GM23338 (cell line): ENCODE measurements around the gene EHD4. TPM values are rescaled to one million over a fixed set of nuclear protein-coding genes. Genes with fewer than 3 reads are reported as not detected.

Source experiments
- ATAC-seq: fragments of 200-7000 bp; cut with Tn5 transposase; 3 replicates; pipeline ENCODE4 v1.9.1; 2020
- DNase-seq: peaks from one replicate; pipeline ENCODE4 v3.0.0-alpha.2; 2015; ENCODE audit warnings: low spot score
- H2AFZ ChIP-seq: fragments of 200-600 bp; sonication (generic); 2 replicates; pipeline ENCODE4 v1.8.0; 2016; ENCODE audit warnings: antibody characterized with exemption, mild to moderate bottlenecking, moderate library complexity
- H3F3A ChIP-seq: fragments of 200-600 bp; sonication (generic); replicated peaks from 2 replicates; pipeline ENCODE4 v1.8.0; 2017; ENCODE audit warnings: antibody characterized with exemption, mixed run types, low read depth
- H3K27ac ChIP-seq: fragments of 200-600 bp; sonication (generic); 2 replicates; pipeline ENCODE4 v1.6.1; 2016; ENCODE audit warnings: low read depth
- H3K27me3 ChIP-seq: fragments of 200-600 bp; sonication (generic); 2 replicates; pipeline ENCODE4 v1.8.0; 2016; ENCODE audit warnings: mild to moderate bottlenecking, mixed run types, moderate library complexity; ENCODE audit not compliant: insufficient read depth
- H3K36me3 ChIP-seq: fragments of 200-600 bp; sonication (generic); 2 replicates; pipeline ENCODE4 v1.8.0; 2016; ENCODE audit warnings: mild to moderate bottlenecking; ENCODE audit not compliant: insufficient read depth
- H3K4me1 ChIP-seq: fragments of 200-600 bp; sonication (generic); 2 replicates; pipeline ENCODE4 v1.8.0; 2016; ENCODE audit warnings: mild to moderate bottlenecking, moderate library complexity; ENCODE audit not compliant: insufficient read depth
- H3K4me2 ChIP-seq: fragments of 200-600 bp; sonication (generic); 2 replicates; pipeline ENCODE4 v1.7.1; 2017; ENCODE audit warnings: mixed run types
- H3K4me3 ChIP-seq: fragments of 200-600 bp; sonication (generic); 2 replicates; pipeline ENCODE4 v1.6.1; 2016; ENCODE audit warnings: mixed run types
- H3K79me2 ChIP-seq: fragments of 200-600 bp; sonication (generic); replicated peaks from 2 replicates; pipeline ENCODE4 v1.8.0; 2017; ENCODE audit warnings: mild to moderate bottlenecking; ENCODE audit not compliant: insufficient read depth
- H3K9me2 ChIP-seq: fragments of 200-600 bp; sonication (generic); 2 replicates; pipeline ENCODE4 v1.8.0; 2017; ENCODE audit not compliant: insufficient read depth
- H4K20me1 ChIP-seq: fragments of 200-600 bp; sonication (generic); replicated peaks from 2 replicates; pipeline ENCODE4 v1.8.0; 2017; ENCODE audit warnings: mild to moderate bottlenecking; ENCODE audit not compliant: insufficient read depth
- H3K27ac Mint-ChIP-seq: 2 replicates; pipeline ENCODE4 v1.8.0; 2020; ENCODE audit warnings: inconsistent platforms, mild to moderate bottlenecking, moderate library complexity, mixed read lengths
- H3K27me3 Mint-ChIP-seq: 3 replicates; pipeline ENCODE4 v1.8.0; 2022; ENCODE audit warnings: low read depth, mild to moderate bottlenecking, moderate library complexity, mixed read lengths, inconsistent platforms; ENCODE audit not compliant: insufficient read depth, poor library complexity
- H3K36me3 Mint-ChIP-seq: 3 replicates; pipeline ENCODE4 v1.8.0; 2021; ENCODE audit warnings: low read depth, mild to moderate bottlenecking, inconsistent platforms, moderate library complexity, mixed read lengths
- H3K4me1 Mint-ChIP-seq: 3 replicates; pipeline ENCODE4 v1.8.0; 2020; ENCODE audit warnings: mild to moderate bottlenecking, inconsistent platforms, mixed read lengths
- H3K4me3 Mint-ChIP-seq: 3 replicates; pipeline ENCODE4 v1.8.0; 2021; ENCODE audit warnings: moderate library complexity, mild to moderate bottlenecking, inconsistent platforms, mixed read lengths
- H3K9me3 Mint-ChIP-seq: 3 replicates; pipeline ENCODE4 v1.8.0; 2020; ENCODE audit warnings: moderate library complexity, mild to moderate bottlenecking, inconsistent platforms, mixed read lengths
- CREB1 ChIP-seq: fragments of 250-450 bp; sonication (Bioruptor Pico); IDR thresholded peaks from 2 replicates; pipeline ENCODE4 v1.5.0; 2020; ENCODE audit warnings: low read depth, mild to moderate bottlenecking, moderate library complexity
- EZH2 ChIP-seq: fragments of 200-600 bp; sonication (generic); IDR thresholded peaks from one replicate; pipeline ENCODE4 v1.8.0; 2017; ENCODE audit warnings: antibody characterized with exemption, mild to moderate bottlenecking, low read depth; ENCODE audit not compliant: unreplicated experiment
- JUNB ChIP-seq: IDR thresholded peaks from one replicate; pipeline ENCODE4 v1.6.1; 2016; ENCODE audit warnings: antibody characterized with exemption; ENCODE audit not compliant: unreplicated experiment
- STAT1 ChIP-seq: IDR thresholded peaks from one replicate; pipeline ENCODE4 v1.6.1; 2016; ENCODE audit warnings: antibody characterized with exemption; ENCODE audit not compliant: unreplicated experiment
- ZNF114 ChIP-seq: fragments of 250-450 bp; sonication (Bioruptor Pico); IDR thresholded peaks from 2 replicates; pipeline ENCODE4 v1.5.0; 2020; ENCODE audit warnings: mild to moderate bottlenecking, moderate library complexity
- ZNF462 ChIP-seq: fragments of 250-450 bp; sonication (Bioruptor Pico); IDR thresholded peaks from 2 replicates; pipeline ENCODE4 v1.5.0; 2020; ENCODE audit warnings: mild to moderate bottlenecking, moderate library complexity
- polyA plus RNA-seq: library from polyadenylated mRNA; unstranded; fragments of >200 nt; fragmentation: Nextera tagmentation; extraction: Ambion mirVana; gene quantifications from 2 replicates; pipeline ENCODE4 v1.2.1, GENCODE V29; 2016
- total RNA-seq: library from RNA; depleted of rRNA; stranded (reverse); fragments of >200 nt; shearing (Covaris generic); gene quantifications from 2 replicates; pipeline ENCODE4 v1.2.3, GENCODE V29; 2014

Gene EHD4
- total and polyA plus RNA-seq, 2 experiments from 2014 or later = 13.0 to 31.0 TPM

DNA sequence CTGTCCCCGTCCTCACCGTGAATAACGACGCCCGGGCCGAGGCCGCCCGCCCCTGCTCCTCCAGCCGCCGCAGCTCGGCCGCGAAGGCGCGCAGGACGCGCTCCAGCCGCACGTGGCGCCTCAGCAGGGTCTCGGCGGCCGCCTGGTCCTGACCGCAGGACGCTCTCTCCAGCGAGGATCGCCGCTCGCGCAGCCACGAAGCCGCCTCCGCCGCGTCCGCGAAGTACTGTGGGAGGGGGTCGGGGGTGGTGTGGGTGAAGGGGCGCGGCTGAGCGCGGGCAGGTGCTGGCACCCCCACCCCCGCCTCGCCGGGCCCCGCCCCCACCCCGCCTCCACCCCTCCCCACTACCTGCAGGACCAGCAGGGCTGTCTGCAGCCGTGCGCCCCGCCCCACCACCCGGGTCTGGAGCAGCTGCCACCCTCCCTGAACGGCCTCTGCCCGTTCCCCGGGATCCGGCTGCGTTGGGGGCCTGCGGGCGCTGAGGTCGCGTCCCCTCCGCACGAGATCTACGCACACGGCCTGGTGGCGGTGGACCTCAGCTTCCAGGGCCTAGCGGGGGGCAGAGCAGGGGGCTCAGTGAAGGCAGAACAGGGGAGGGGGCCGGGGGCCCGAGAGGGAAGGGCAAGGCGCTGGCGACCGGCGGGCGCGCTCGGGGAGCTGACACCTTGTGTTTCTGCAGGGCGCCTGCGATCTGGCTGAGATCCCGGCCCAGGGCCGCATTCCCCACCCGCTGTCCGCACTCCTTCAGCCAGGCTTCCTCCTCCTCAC is 90.3 kb downstream of the EHD4 start:
- 0 out of 2 replicates have a peak, but pooled peaks cover 4% of the 10 kb centered on the region for H3F3A ChIP-seq
- no peaks in the 10 kb centered on the region for H3K4me1 ChIP-seq
- H3K27ac ChIP-seq = no peak overlapping the region
- H3K27me3 Mint-ChIP-seq = peaks cover 38% of the 10 kb centered on the region
- peak; percentile 74 for ATAC-seq
- H3K4me3 ChIP-seq = peak overlapping the region; percentile 68
- no peaks in the 10 kb centered on the region; the same call in 2 of the 3 replicates for H3K36me3 Mint-ChIP-seq
- H3K27ac Mint-ChIP-seq = no peak overlapping the region
- H3K79me2 ChIP-seq = no peaks in the 10 kb centered on the region
- peak overlapping the region; percentile 98 for H2AFZ ChIP-seq
- peaks cover 31% of the 10 kb centered on the region for H3K27me3 ChIP-seq
- peaks cover 10% of the 10 kb centered on the region for H3K4me1 Mint-ChIP-seq
- no peaks in the 10 kb centered on the region for H3K36me3 ChIP-seq
- TF ChIP-seq EZH2 (peak; percentile 37), ZNF114 (CRISPR knock-in tag) (no peak)
- peak; percentile 69 for DNase-seq
- H3K4me3 Mint-ChIP-seq = peak overlapping the region; percentile 61
- no peaks in the 10 kb centered on the region for H3K9me2 ChIP-seq
- H4K20me1 ChIP-seq = no peaks in the 10 kb centered on the region
- H3K9me3 Mint-ChIP-seq = no peaks in the 10 kb centered on the region; the same call in 2 of the 3 replicates
- peak overlapping the region; percentile 87 for H3K4me2 ChIP-seq

GRCh38 chr15:41881550-41881919 is 90.8 kb downstream of the EHD4 start:
- H3K27ac ChIP-seq = no peak overlapping the region
- 0 out of 2 replicates have a peak, but pooled peaks cover 4% of the 10 kb centered on the region for H3F3A ChIP-seq
- H2AFZ ChIP-seq = peak overlapping the region; percentile 89
- no peak overlapping the region for H3K27ac Mint-ChIP-seq
- no peaks in the 10 kb centered on the region for H3K9me2 ChIP-seq
- no peaks in the 10 kb centered on the region for H3K36me3 ChIP-seq
- peaks cover 10% of the 10 kb centered on the region for H3K4me1 Mint-ChIP-seq
- TF ChIP-seq STAT1 = no peak
- TF ChIP-seq JUNB = no peak
- TF ChIP-seq EZH2 = peak; percentile 39
- peak overlapping the region; percentile 65 for H3K4me2 ChIP-seq
- no peaks in the 10 kb centered on the region for H3K79me2 ChIP-seq
- ATAC-seq (no peak), DNase-seq (no peak)
- peak overlapping the region; percentile 56 for H3K4me3 Mint-ChIP-seq
- peak overlapping the region; percentile 68 for H3K4me3 ChIP-seq
- no peaks in the 10 kb centered on the region for H3K4me1 ChIP-seq
- H3K36me3 Mint-ChIP-seq = no peaks in the 10 kb centered on the region; the same call in 2 of the 3 replicates
- H3K27me3 Mint-ChIP-seq = peaks cover 37% of the 10 kb centered on the region
- peaks cover 31% of the 10 kb centered on the region for H3K27me3 ChIP-seq
- H4K20me1 ChIP-seq = no peaks in the 10 kb centered on the region
- no peaks in the 10 kb centered on the region; the same call in 2 of the 3 replicates for H3K9me3 Mint-ChIP-seq

DNA sequence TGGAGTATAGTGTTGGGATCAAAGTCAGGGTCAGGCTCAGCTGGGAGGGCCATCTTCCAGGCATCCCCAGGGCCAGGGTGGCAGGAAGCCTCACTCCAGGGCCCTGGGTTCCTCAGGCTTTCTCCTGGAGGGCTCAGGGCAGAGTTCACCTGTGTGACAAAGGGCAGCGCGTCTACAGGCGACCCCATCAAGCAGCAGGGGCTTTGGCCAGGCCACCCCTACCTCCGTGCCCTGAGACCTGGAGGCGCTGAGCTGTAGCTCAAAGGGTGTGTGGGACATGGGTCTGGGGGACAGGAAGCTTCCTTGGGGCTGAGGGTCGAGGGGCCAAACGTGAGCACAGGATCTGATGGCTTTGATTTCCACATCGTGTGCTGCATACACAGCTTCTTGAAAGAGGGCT is 91.3 kb downstream of the EHD4 start:
- DNase-seq (no peak), ATAC-seq (no peak)
- Histone ChIP-seq H3K36me3 (no peaks in the 10 kb centered on the region), H3K79me2 (no peaks in the 10 kb centered on the region), H3K4me3 (no peak overlapping the region), H3F3A (0 out of 2 replicates have a peak, but pooled peaks cover 4% of the 10 kb centered on the region), H4K20me1 (no peaks in the 10 kb centered on the region), H3K9me2 (no peaks in the 10 kb centered on the region), H3K4me2 (peak overlapping the region; percentile 65; the same call in 1 of the 2 replicates), H3K4me1 (no peaks in the 10 kb centered on the region), H2AFZ (peak overlapping the region; percentile 89), H3K27ac (no peak overlapping the region), H3K27me3 (peaks cover 31% of the 10 kb centered on the region)
- Mint-ChIP-seq H3K9me3 (no peaks in the 10 kb centered on the region; the same call in 2 of the 3 replicates), H3K4me3 (peak overlapping the region; percentile 56), H3K27me3 (peaks cover 37% of the 10 kb centered on the region), H3K36me3 (no peaks in the 10 kb centered on the region; the same call in 2 of the 3 replicates), H3K4me1 (peaks cover 10% of the 10 kb centered on the region), H3K27ac (no peak overlapping the region)
- TF ChIP-seq ZNF462 = no peak
- TF ChIP-seq JUNB = no peak
- TF ChIP-seq EZH2 = no peak
- TF ChIP-seq CREB1 (CRISPR knock-in tag) = no peak
